Keratinocyte (primary cell): ENCODE results near the gene SHISA5. TPM values are rescaled to one million over a fixed set of nuclear protein-coding genes. Genes with fewer than 3 reads are reported as not detected.

Experiments used
- DNase-seq: peaks from one replicate; pipeline ENCODE4 v3.0.0-alpha.2; 2011; ENCODE audit warnings: low read depth, missing footprints, low spot score
- FAIRE-seq: peaks from 2 replicates; lab custom pipeline; 2011; peaks lifted over from hg19 to GRCh38; lab: Jason Lieb, UNC
- H2AFZ ChIP-seq: 2 replicates; pipeline ENCODE4 v1.6.0; 2012; ENCODE audit warnings: low read length, control low read depth, inconsistent platforms; ENCODE audit not compliant: control insufficient read depth
- H3K27ac ChIP-seq: 2 replicates; pipeline ENCODE4 v1.5.1; 2011; ENCODE audit warnings: low read length; ENCODE audit not compliant: control insufficient read depth, insufficient read depth
- H3K27me3 ChIP-seq: 3 replicates; pipeline ENCODE4 v1.6.0; 2011; ENCODE audit warnings: low read length; ENCODE audit not compliant: control insufficient read depth, insufficient read depth; ENCODE audit errors: extremely low read depth
- H3K36me3 ChIP-seq, 2 experiments: 2 replicates in 1 of 2; 3 replicates in 1 of 2; pipeline ENCODE4 v1.5.1; 2011; ENCODE audit warnings: low read length in 2 of 2, mild to moderate bottlenecking in 1 of 2; ENCODE audit not compliant: control insufficient read depth in 2 of 2, insufficient read depth in 2 of 2; ENCODE audit errors: extremely low read depth in 1 of 2
- H3K4me1 ChIP-seq: 3 replicates; pipeline ENCODE4 v1.5.1; 2011; ENCODE audit warnings: low read length; ENCODE audit not compliant: control insufficient read depth, insufficient read depth; ENCODE audit errors: extremely low read depth
- H3K4me2 ChIP-seq: 3 replicates; pipeline ENCODE4 v1.6.0; 2011; ENCODE audit warnings: low read depth, low read length; ENCODE audit not compliant: control insufficient read depth, insufficient read depth; ENCODE audit errors: extremely low read depth
- H3K4me3 ChIP-seq, 3 experiments: fragments of 200-600 bp in 1 of 3; sonication (generic) in 1 of 3; 2 replicates in 2 of 3; 3 replicates in 1 of 3; pipeline ENCODE4 v1.5.1; 2011 to 2016; ENCODE audit warnings: low read length in 3 of 3, mild to moderate bottlenecking in 3 of 3, control low read depth in 2 of 3, inconsistent platforms in 1 of 3, low read depth in 1 of 3, mixed read lengths in 1 of 3, mixed run types in 1 of 3, moderate library complexity in 1 of 3; ENCODE audit not compliant: control insufficient read depth in 2 of 3, insufficient read depth in 2 of 3; ENCODE audit errors: extremely low read depth in 1 of 3
- H3K79me2 ChIP-seq: 2 replicates; pipeline ENCODE4 v1.6.0; 2012; ENCODE audit warnings: low read length; ENCODE audit not compliant: control insufficient read depth, insufficient read depth
- H3K9ac ChIP-seq: 3 replicates; pipeline ENCODE4 v1.6.0; 2011; ENCODE audit warnings: low read length; ENCODE audit not compliant: control insufficient read depth, insufficient read depth; ENCODE audit errors: extremely low read depth
- H3K9me1 ChIP-seq: 3 replicates; pipeline ENCODE4 v1.6.0; 2011; ENCODE audit warnings: low read length; ENCODE audit not compliant: control insufficient read depth, insufficient read depth; ENCODE audit errors: extremely low read depth
- H3K9me3 ChIP-seq: 2 replicates; pipeline ENCODE4 v1.5.1; 2012; ENCODE audit warnings: low read depth, low read length; ENCODE audit not compliant: control insufficient read depth
- H4K20me1 ChIP-seq: 3 replicates; pipeline ENCODE4 v1.6.0; 2011; ENCODE audit warnings: low read length; ENCODE audit not compliant: control insufficient read depth, insufficient read depth; ENCODE audit errors: extremely low read depth
- EZH2 ChIP-seq: IDR thresholded peaks from one replicate; pipeline ENCODE4 v1.6.1; 2012; ENCODE audit warnings: inconsistent platforms, mild to moderate bottlenecking, low read length, moderate library complexity
- dilution Hi-C: fragments of 300-500 bp; cut with MboI; formaldehyde crosslinking; loops from one replicate; pipeline ENCODE4 v1.7.0; 2020; ENCODE audit warnings: low sequenced_read_pairs; ENCODE audit not compliant: extremely low pct_ligation_motif_present
- polyA plus RNA-seq, 5 experiments: library from polyadenylated mRNA; depleted of rRNA in 3 of 5; stranded (reverse) in 3 of 5; stranded (forward) in 1 of 5; unstranded in 1 of 5; fragments of >200 nt; gene quantifications; 1 replicate in 1 of 5; 2 replicates in 3 of 5; 3 replicates in 1 of 5; pipeline versions ENCODE4 v1.2.1 to v1.2.3, GENCODE V29; 2011 to 2012; ENCODE audit warnings: missing spikeins in 2 of 5, low read depth in 1 of 5, low replicate concordance in 1 of 5
- TF ChIP-seq, protein P1 (sequence below), 3 experiments: IDR thresholded peaks in 1 of 3; conservative IDR thresholded peaks in 1 of 3; optimal IDR thresholded peaks in 1 of 3; 2 replicates in 2 of 3; 3 replicates in 1 of 3; pipeline versions ENCODE3 to v1.5.1; 2011; ENCODE audit warnings: low read length in 3 of 3, mild to moderate bottlenecking in 3 of 3, moderate library complexity in 2 of 3, control low read depth in 1 of 3, inconsistent platforms in 1 of 3; ENCODE audit not compliant: insufficient read depth in 2 of 3; ENCODE audit errors: extremely low read depth in 1 of 3

The SHISA5 gene
- polyA plus RNA-seq, 1 donor (not counting 4 experiments of a cell fraction or from before 2014, with no cell fraction given) = 94.4 TPM

DNA sequence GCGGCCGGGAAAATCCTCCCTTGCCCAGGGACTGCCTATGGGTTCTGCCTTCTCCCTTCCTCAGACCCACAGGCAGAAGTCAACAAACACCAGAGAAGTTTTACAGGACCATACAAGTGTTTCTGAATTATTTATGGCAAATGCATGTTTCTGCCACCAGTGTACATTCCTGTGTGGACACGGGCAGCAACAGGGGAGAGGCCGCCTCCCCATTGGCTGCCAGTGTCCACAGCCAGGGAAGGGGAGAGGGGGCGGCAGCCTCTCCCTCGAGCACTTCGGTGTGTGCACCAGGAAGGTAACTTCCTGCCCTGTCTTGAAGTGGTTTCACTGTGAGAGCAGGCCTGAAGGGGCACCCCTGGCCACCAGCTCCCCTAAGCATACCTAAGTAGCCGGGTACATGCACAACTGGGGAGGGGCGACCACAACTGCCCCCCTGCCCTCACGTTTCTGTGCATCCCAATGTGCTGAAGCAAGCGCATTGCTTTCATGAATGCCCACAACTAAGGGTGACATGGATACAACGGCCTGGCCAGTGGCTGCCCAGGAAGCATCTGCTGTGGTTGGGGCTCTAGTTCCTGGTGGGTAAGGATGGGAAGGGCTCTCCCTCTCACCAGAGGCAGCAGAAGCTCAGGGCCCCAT, 14.8 kb upstream of the SHISA5 start:
- H3K9ac ChIP-seq = no peak overlapping the region
- dilution Hi-C loops = no loop called here
- no peaks in the 10 kb centered on the region for H3K27me3 ChIP-seq
- H3K4me1 ChIP-seq = peaks cover 4% of the 10 kb centered on the region
- H3K9me3 ChIP-seq = no peaks in the 10 kb centered on the region
- DNase-seq = no peak
- no peak overlapping the region for H3K4me3 ChIP-seq
- no peaks in the 10 kb centered on the region for H4K20me1 ChIP-seq
- no peak for TF ChIP-seq EZH2
- TF ChIP-seq, protein P1, sequence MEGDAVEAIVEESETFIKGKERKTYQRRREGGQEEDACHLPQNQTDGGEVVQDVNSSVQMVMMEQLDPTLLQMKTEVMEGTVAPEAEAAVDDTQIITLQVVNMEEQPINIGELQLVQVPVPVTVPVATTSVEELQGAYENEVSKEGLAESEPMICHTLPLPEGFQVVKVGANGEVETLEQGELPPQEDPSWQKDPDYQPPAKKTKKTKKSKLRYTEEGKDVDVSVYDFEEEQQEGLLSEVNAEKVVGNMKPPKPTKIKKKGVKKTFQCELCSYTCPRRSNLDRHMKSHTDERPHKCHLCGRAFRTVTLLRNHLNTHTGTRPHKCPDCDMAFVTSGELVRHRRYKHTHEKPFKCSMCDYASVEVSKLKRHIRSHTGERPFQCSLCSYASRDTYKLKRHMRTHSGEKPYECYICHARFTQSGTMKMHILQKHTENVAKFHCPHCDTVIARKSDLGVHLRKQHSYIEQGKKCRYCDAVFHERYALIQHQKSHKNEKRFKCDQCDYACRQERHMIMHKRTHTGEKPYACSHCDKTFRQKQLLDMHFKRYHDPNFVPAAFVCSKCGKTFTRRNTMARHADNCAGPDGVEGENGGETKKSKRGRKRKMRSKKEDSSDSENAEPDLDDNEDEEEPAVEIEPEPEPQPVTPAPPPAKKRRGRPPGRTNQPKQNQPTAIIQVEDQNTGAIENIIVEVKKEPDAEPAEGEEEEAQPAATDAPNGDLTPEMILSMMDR (optimal IDR thresholded peaks at IDR 0.05 in 1 of 3, IDR thresholded peaks at IDR 0.05 in 1 of 3, conservative IDR thresholded peaks at IDR 0.05 in 1 of 3; ENCODE audit: extremely low read depth in 1 of 3, insufficient read depth in 2 of 3, low read length in 3 of 3) = no peak
- H3K36me3 ChIP-seq = peaks cover 3 to 11% of the 10 kb centered on the region in 2 experiments
- no peaks in the 10 kb centered on the region for H3K79me2 ChIP-seq
- H2AFZ ChIP-seq = no peak overlapping the region
- H3K27ac ChIP-seq = no peak overlapping the region
- H3K4me2 ChIP-seq = no peak overlapping the region
- H3K9me1 ChIP-seq = no peaks in the 10 kb centered on the region
- FAIRE-seq = no peak

DNA sequence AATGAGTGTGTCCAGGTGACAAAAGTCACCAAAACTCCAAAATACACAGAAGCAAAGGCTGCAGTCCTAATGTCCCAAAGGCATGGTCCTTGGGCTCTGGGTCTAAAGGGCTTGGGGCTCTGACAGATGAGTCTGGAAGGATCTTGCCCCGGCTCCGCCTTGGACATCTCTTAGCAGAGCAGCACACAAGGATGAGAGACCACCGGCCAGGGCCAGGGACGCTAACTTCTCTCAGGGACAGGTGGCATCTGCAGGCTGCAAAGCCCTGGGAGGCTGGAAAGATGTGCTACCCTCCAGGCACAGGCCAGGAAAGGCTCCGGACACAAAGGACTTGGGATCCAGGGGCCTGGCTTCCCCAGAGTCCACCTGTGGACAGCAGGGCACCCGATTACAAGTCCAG, 14.1 kb upstream of the SHISA5 start:
- H2AFZ ChIP-seq = no peak overlapping the region
- H3K4me3 ChIP-seq = no peak overlapping the region
- DNase-seq = no peak
- H3K27me3 ChIP-seq = no peaks in the 10 kb centered on the region
- dilution Hi-C loops = no loop called here
- no peaks in the 10 kb centered on the region for H4K20me1 ChIP-seq
- H3K9me1 ChIP-seq = no peaks in the 10 kb centered on the region
- no peak overlapping the region for H3K9ac ChIP-seq
- TF ChIP-seq, protein P1 (optimal IDR thresholded peaks at IDR 0.05 in 1 of 3, IDR thresholded peaks at IDR 0.05 in 1 of 3, conservative IDR thresholded peaks at IDR 0.05 in 1 of 3; ENCODE audit: extremely low read depth in 1 of 3, insufficient read depth in 2 of 3, low read length in 3 of 3) = no peak
- no peak for TF ChIP-seq EZH2
- no peak overlapping the region for H3K4me2 ChIP-seq
- no peak for FAIRE-seq
- no peak overlapping the region for H3K27ac ChIP-seq
- H3K36me3 ChIP-seq = peaks cover 3 to 6% of the 10 kb centered on the region in 2 experiments
- peaks cover 4% of the 10 kb centered on the region for H3K4me1 ChIP-seq
- no peaks in the 10 kb centered on the region for H3K9me3 ChIP-seq
- H3K79me2 ChIP-seq = no peaks in the 10 kb centered on the region
